GM23248 (cell line): Measurements from ENCODE around the gene METRNL. TPM values are rescaled to one million over a fixed set of nuclear protein-coding genes. Genes with fewer than 3 reads are reported as not detected.

Source experiments
- DNase-seq: peaks from one replicate; pipeline ENCODE4 v3.0.0-alpha.2; 2015
- H2AFZ ChIP-seq: fragments of 200-600 bp; sonication (generic); 2 replicates; pipeline ENCODE4 v1.6.1; 2016; ENCODE audit warnings: antibody characterized with exemption
- H3F3A ChIP-seq: fragments of 200-600 bp; sonication (generic); 2 replicates; pipeline ENCODE4 v1.6.1; 2016; ENCODE audit warnings: mild to moderate bottlenecking, antibody characterized with exemption, mixed run types; ENCODE audit not compliant: insufficient read depth
- H3K27ac ChIP-seq: fragments of 200-600 bp; sonication (generic); 2 replicates; pipeline ENCODE4 v1.5.1; 2016; ENCODE audit warnings: mild to moderate bottlenecking
- H3K27me3 ChIP-seq: fragments of 200-600 bp; sonication (generic); replicated peaks from 2 replicates; pipeline ENCODE4 v1.6.1; 2016; ENCODE audit warnings: mild to moderate bottlenecking; ENCODE audit not compliant: insufficient read depth
- H3K36me3 ChIP-seq: fragments of 200-600 bp; sonication (generic); 2 replicates; pipeline ENCODE4 v1.6.1; 2016; ENCODE audit warnings: low read depth, mild to moderate bottlenecking
- H3K4me1 ChIP-seq: fragments of 200-600 bp; sonication (generic); 2 replicates; pipeline ENCODE4 v1.6.1; 2016; ENCODE audit warnings: mild to moderate bottlenecking; ENCODE audit not compliant: insufficient read depth
- H3K4me2 ChIP-seq: fragments of 200-600 bp; sonication (generic); one replicate; pipeline ENCODE4 v1.6.1; 2016; ENCODE audit warnings: mild to moderate bottlenecking; ENCODE audit not compliant: unreplicated experiment
- H3K4me3 ChIP-seq: fragments of 200-600 bp; sonication (generic); 2 replicates; pipeline ENCODE4 v1.5.1; 2016; ENCODE audit warnings: mild to moderate bottlenecking
- H3K79me2 ChIP-seq: fragments of 200-600 bp; sonication (generic); 2 replicates; pipeline ENCODE4 v1.6.1; 2016; ENCODE audit warnings: mild to moderate bottlenecking; ENCODE audit not compliant: insufficient read depth
- H3K9ac ChIP-seq: fragments of 200-600 bp; sonication (generic); 2 replicates; pipeline ENCODE4 v1.6.1; 2016; ENCODE audit warnings: mild to moderate bottlenecking
- H3K9me2 ChIP-seq: fragments of 200-600 bp; sonication (generic); 2 replicates; pipeline ENCODE4 v1.6.1; 2016; ENCODE audit warnings: mixed run types, mild to moderate bottlenecking, moderate library complexity; ENCODE audit not compliant: insufficient read depth
- H3K9me3 ChIP-seq: fragments of 200-600 bp; sonication (generic); one replicate; pipeline ENCODE4 v1.6.1; 2017; ENCODE audit warnings: low read depth
- H4K20me1 ChIP-seq: fragments of 200-600 bp; sonication (generic); 2 replicates; pipeline ENCODE4 v1.6.0; 2016; ENCODE audit not compliant: insufficient read depth
- EZH2 ChIP-seq: fragments of 200-600 bp; sonication (generic); IDR thresholded peaks from 2 replicates; pipeline ENCODE4 v1.6.1; 2018; ENCODE audit warnings: antibody characterized with exemption, mild to moderate bottlenecking; ENCODE audit not compliant: insufficient read depth, poor library complexity, severe bottlenecking
- EZH2phosphoT487 ChIP-seq: fragments of 200-600 bp; sonication (generic); IDR thresholded peaks from 2 replicates; pipeline ENCODE4 v1.6.1; 2018; ENCODE audit warnings: antibody characterized with exemption, moderate library complexity, mild to moderate bottlenecking, low read depth; ENCODE audit not compliant: insufficient read depth
- WGBS, 2 experiments: methylation state at CpG; one replicate each; pipeline ENCODE4 v1.1.6; 2015 to 2017; ENCODE audit warnings: low lambda C conversion rate in 2 of 2, low coverage in 1 of 2; ENCODE audit errors: missing lambda C conversion rate in 2 of 2; 5-methylcytosine and 5-hydroxymethylcytosine counted together
- in situ Hi-C: fragments of 300-500 bp; cut with MboI; formaldehyde crosslinking; loops from 2 replicates; pipeline ENCODE4 v1.15.0; 2020
- polyA plus RNA-seq: library from polyadenylated mRNA; unstranded; fragments of >200 nt; fragmentation: Nextera tagmentation; extraction: Ambion mirVana; gene quantifications from 2 replicates; pipeline ENCODE4 v1.2.1, GENCODE V29; 2016
- total RNA-seq: library from RNA; depleted of rRNA; stranded (reverse); fragments of >200 nt; shearing (Covaris generic); gene quantifications from 2 replicates; pipeline ENCODE4 v1.2.3, GENCODE V29; 2014

METRNL gene
- total and polyA plus RNA-seq, 2 experiments from 2014 or later: 28.4 to 305 TPM

- Histone ChIP-seq H3K79me2 (peaks cover 85% of the 10 kb centered on the region), H3K4me3 (peak overlapping the region; percentile 63), H3K4me2 (peak overlapping the region; percentile 89), H3K9me3 (no peaks in the 10 kb centered on the region), H3K9ac (peak overlapping the region; percentile 97), H4K20me1 (no peaks in the 10 kb centered on the region; the same call in 1 of the 2 replicates), H3K27me3 (no peaks in the 10 kb centered on the region), H3K27ac (peak overlapping the region; percentile 100), H3K4me1 (peaks cover 58% of the 10 kb centered on the region), H3F3A (peaks cover 58% of the 10 kb centered on the region), H3K36me3 (peaks cover 23% of the 10 kb centered on the region), H2AFZ (no peak overlapping the region), H3K9me2 (no peaks in the 10 kb centered on the region)
- WGBS, 2 experiments: 48 to 52% methylated on average over 4 to 22 of the region's 22 CpGs
- TF ChIP-seq EZH2phosphoT487 (no peak), EZH2 (no peak)
- in situ Hi-C loops: no loop called here
- peak; percentile 70 for DNase-seq
Observed at GRCh38 chr17:83085103-83085502, 5.7 kb downstream of the METRNL start.

- peaks cover 58% of the 10 kb centered on the region for H3K4me1 ChIP-seq
- H3K27me3 ChIP-seq: no peaks in the 10 kb centered on the region
- H3K9me3 ChIP-seq: no peaks in the 10 kb centered on the region
- DNase-seq: peak; percentile 33
- H3K9ac ChIP-seq: peak overlapping the region; percentile 97
- peak overlapping the region; percentile 100 for H3K27ac ChIP-seq
- H3K4me3 ChIP-seq: peak overlapping the region; percentile 63
- H3K36me3 ChIP-seq: peaks cover 23% of the 10 kb centered on the region
- no peak for TF ChIP-seq EZH2
- no peak for TF ChIP-seq EZH2phosphoT487
- 59 to 60% methylated on average over 24 to 25 of the region's 25 CpGs for WGBS, 2 experiments
- peak overlapping the region; percentile 89 for H3K4me2 ChIP-seq
- H3F3A ChIP-seq: peaks cover 58% of the 10 kb centered on the region
- H3K79me2 ChIP-seq: peaks cover 88% of the 10 kb centered on the region
- H3K9me2 ChIP-seq: no peaks in the 10 kb centered on the region
- H4K20me1 ChIP-seq: no peaks in the 10 kb centered on the region; the same call in 1 of the 2 replicates
- H2AFZ ChIP-seq: no peak overlapping the region
- in situ Hi-C loops: no loop called here
Observed at GRCh38 chr17:83085526-83086198, 6.3 kb downstream of the METRNL start.

- H3F3A ChIP-seq: peaks cover 58% of the 10 kb centered on the region
- no peak overlapping the region for H2AFZ ChIP-seq
- no peaks in the 10 kb centered on the region for H3K27me3 ChIP-seq
- WGBS, 2 experiments: 64 to 71% methylated on average over 18 of the region's 18 CpGs
- H3K9ac ChIP-seq: peak overlapping the region; percentile 97
- H3K4me1 ChIP-seq: peaks cover 58% of the 10 kb centered on the region
- TF ChIP-seq EZH2 (no peak), EZH2phosphoT487 (no peak)
- peak overlapping the region; percentile 100 for H3K27ac ChIP-seq
- no peaks in the 10 kb centered on the region for H3K9me2 ChIP-seq
- no peaks in the 10 kb centered on the region for H3K9me3 ChIP-seq
- peaks cover 89% of the 10 kb centered on the region for H3K79me2 ChIP-seq
- in situ Hi-C loops: no loop called here
- peaks cover 24% of the 10 kb centered on the region for H3K36me3 ChIP-seq
- H4K20me1 ChIP-seq: no peaks in the 10 kb centered on the region; the same call in 1 of the 2 replicates
- peak overlapping the region; percentile 63 for H3K4me3 ChIP-seq
- peak; percentile 64 for DNase-seq
- peak overlapping the region; percentile 89 for H3K4me2 ChIP-seq
Observed at GRCh38 chr17:83086199-83086880, 6.9 kb downstream of the METRNL start.

GRCh38 chr17:83086907-83087787 lies 7.7 kb downstream of the METRNL start:
- Histone ChIP-seq H3K27ac (peak overlapping the region; percentile 100), H3K9me3 (no peaks in the 10 kb centered on the region), H3K27me3 (no peaks in the 10 kb centered on the region), H3K4me2 (peak overlapping the region; percentile 89), H3K4me1 (peaks cover 56% of the 10 kb centered on the region), H3F3A (peaks cover 56% of the 10 kb centered on the region), H4K20me1 (no peaks in the 10 kb centered on the region; the same call in 1 of the 2 replicates), H3K9me2 (no peaks in the 10 kb centered on the region), H3K4me3 (peak overlapping the region; percentile 63; the same call in 1 of the 2 replicates), H3K36me3 (peaks cover 27% of the 10 kb centered on the region), H2AFZ (no peak overlapping the region), H3K9ac (peak overlapping the region; percentile 97), H3K79me2 (peaks cover 89% of the 10 kb centered on the region)
- TF ChIP-seq EZH2 (no peak), EZH2phosphoT487 (no peak)
- DNase-seq: peak; percentile 65
- 64 to 76% methylated on average over 31 to 36 of the region's 39 CpGs for WGBS, 2 experiments
- in situ Hi-C loops: no loop called here
